ENCODE measurements around the gene CEBPZOS. TPM values are rescaled to one million over a fixed set of nuclear protein-coding genes. Genes with fewer than 3 reads are reported as not detected.

CEBPZOS gene
- 10 to 100 TPM; 13.8 to 46.9 (median 21.6) TPM for polyA plus RNA-seq

DNA sequence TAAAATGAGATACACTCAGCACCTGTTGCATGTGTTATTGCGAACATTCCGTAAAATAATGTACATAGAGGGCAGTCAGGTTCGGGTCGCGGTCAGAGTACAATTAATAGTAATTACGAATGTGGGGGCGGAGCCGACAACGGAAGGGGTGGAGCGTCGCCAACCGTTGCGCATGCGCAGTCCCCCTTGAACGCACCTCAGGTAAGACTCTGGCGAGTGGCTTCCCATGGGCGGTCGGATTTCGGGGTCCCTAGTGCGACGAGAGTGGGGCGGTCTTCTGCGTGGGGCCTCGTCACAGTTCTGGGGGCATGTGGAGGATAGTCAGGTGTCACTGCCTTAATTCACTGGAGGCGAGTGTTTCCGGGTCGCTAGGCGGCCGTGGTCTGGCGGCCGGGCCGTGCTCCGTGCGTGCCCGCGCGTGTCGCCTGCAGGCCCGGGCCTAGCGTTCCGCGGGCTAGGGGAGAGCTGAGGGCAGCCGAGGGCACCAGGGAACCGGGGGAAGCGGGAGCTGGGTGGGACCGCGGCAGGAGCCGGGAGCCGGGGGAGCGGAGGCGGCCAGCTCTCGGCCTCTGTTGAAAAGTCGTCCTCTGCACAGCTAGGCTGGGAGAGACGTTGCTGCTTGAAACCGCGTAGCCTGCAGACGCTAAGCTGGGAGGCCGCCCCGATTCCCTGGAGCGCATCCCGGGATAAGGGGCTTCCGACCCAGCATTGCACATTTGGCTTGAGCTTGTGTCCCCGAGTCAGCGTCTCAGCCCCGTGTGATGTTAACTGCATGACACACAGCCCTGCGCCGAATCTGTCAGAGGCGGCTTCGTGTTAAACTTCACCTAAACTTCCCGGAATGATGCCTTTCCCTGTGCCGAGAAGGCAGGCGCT is at the start of gene CEBPZOS:
Gene CEBPZOS, plus strand, starts transcription at position 177 of the 876 bp plus-strand sequence. CDS start 3,209 bp downstream, outside the sequence.
- WGBS, 3 donors, result 0 to 1% (median 1%) methylated on average over 72 of the region's 72 CpGs
- H3K27ac ChIP-seq (ENCODE audit: low read depth, low read length), result peak within 1 kb of the TSS; percentile 60

DNA sequence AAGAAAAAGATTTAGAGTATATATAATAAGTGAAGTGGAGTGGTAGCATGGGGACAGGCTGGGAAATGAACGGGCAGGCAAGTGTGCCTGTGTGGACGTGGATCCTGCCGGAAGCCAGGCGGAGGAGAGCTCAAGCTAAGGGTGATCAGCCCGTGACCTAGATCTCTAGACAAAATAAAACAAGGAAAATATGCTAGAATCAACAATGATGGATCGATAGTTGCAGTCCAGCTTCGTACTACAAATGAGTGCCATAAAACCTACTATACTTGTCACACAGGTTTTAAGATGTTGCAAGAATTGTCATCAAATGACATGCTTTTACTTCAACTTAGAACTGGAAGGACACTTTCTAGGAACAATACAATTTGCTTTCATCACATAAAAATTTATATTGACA is 48.0 kb upstream of the CEBPZOS start:
- WGBS, 3 donors, result 42 to 97% (median 97%) methylated on average over 7 of the region's 7 CpGs

GRCh38 chr2:37149626-37150322 is 46.5 kb upstream of the CEBPZOS start:
- H3K27ac ChIP-seq (ENCODE audit: low read depth, low read length), result no peak overlapping the region
- WGBS, 3 donors, result 15 to 50% (median 39%) methylated on average over 6 of the region's 6 CpGs

More for the DNA sequence above, 48.0 kb upstream of the CEBPZOS start:
- no peak overlapping the region for H3K27ac ChIP-seq (ENCODE audit: low read depth, low read length)

DNA sequence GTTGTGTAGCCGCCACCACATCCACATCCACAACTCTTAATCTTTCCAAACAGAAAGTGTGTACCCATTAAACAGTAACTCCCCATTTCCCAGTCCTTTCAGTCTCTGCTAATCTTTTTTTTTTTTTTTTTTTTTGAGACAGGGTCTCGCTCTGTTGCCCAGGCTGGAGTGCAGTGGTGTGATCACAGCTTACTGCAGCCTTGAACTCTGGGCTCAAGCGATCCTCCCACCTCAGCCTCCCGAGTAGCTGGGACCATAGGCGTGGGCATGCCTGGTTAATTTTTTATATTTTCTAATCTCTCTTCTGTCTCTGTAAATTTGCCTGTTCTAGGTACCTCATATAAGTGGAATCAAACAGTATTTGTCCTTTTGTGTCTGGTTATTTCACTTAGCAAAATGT is 43.1 kb upstream of the CEBPZOS start:
- 85 to 99% (median 90%) methylated on average over 5 of the region's 5 CpGs for WGBS, 3 donors
- no peak overlapping the region for H3K27ac ChIP-seq (ENCODE audit: low read depth, low read length)

- H3K27ac ChIP-seq (ENCODE audit: low read depth, low read length), result no peak overlapping the region
- 84 to 91% (median 89%) methylated on average over 4 of the region's 4 CpGs for WGBS, 3 donors
These were observed 41.5 kb upstream of the CEBPZOS start for GRCh38 chr2:37154785-37155184.

DNA sequence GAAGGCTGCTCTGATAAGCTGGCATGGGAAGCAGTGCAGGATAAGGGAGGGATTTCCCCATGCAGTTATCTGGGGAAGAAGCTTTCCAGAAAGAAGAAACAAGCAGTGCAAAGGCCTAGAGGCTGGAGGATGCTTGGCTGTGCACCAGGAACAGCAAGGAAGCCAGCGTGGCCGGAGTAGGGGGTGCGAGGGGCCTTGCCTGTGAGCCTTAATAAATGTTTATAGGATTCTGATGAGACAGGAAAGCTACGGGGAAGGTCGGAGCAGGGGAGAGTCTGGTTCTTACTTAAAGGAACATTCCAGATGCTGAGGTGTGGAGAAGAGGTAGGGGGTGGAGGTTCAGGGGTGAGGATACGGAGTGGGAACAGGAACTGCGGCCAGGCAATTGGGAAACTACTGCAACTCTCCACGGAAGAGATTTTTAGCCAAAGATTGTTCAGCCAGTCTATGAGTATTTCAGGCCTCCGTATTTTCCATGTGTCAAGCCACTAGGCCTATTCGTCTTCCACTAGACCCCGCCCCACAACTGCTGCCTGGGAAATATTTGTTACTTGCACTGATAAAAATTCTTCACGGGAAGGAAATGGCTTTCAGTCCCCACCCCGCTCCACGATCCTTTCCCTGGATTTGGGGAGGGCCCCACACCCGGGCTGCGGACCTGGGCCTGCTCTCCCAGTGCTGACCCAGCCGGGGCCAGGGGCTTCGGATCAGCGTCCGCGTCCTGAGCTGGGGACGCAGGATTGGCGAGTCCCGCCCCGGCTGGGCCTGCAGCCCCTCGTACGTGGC is 40.0 kb upstream of the CEBPZOS start:
- no peak overlapping the region for H3K27ac ChIP-seq (ENCODE audit: low read depth, low read length)
- 0 to 1% (median 1%) methylated on average over 21 to 27 of the region's 27 CpGs for WGBS, 3 donors

GRCh38 chr2:37156857-37157714 is 39.2 kb upstream of the CEBPZOS start, which contains the start of gene EIF2AK2:
TSS of gene EIF2AK2 (minus strand) at chr2:37156980. CDS start at chr2:37147806, 9,174 bp downstream.
- no peak within 1 kb of the TSS for H3K27ac ChIP-seq (ENCODE audit: low read depth, low read length)
- 7 to 12% (median 8%) methylated on average over 37 to 55 of the region's 55 CpGs for WGBS, 3 donors

DNA sequence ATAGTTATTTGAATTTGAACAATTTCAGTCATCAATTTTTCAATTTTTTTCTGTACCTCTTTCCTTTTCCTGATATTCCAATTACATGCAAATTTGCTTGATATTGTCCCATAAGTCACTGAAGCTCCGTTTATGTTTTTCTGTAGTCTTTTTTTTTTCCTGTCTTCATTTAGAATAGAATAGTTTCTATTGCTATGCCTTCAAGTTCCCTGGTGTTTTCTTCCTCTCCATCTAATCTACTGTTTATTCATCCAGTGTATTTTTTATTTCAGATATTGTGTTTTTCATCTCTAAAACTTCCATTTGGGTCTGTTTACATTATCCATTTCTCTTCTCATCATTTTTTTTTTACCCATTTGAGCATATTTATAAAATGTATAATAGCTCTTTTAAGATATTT is 31.5 kb upstream of the CEBPZOS start:
- WGBS, 3 donors, result 86 to 98% (median 91%) methylated on average over 1 of the region's 1 CpG

DNA sequence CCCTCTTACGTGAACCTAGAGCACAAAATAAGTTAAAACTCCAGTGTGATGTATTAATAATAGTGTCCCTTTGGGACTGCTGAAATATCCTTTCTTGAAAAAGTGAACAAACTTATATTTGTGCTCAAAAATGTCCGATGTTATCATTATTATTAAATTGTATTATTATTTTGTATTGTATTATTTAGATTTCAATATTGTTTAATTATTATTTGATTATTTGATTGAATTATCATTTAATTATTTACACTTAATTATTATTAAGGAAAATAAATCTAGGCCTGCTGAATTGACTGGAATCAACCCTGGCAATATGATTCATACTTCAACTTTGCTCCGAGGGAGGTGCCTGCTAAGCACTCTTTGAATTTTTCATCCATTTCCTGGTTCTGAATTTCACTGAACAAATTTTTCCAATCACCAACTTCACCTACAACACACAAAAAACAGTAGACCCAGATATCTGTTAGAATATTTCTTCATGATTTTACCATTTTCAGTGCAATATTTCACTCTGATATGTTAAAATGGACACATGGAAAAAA is 28.6 kb upstream of the CEBPZOS start:
- no peak overlapping the region for H3K27ac ChIP-seq (ENCODE audit: low read depth, low read length)
- 86 to 90% (median 86%) methylated on average over 3 of the region's 3 CpGs for WGBS, 3 donors

More for the DNA sequence above, 31.5 kb upstream of the CEBPZOS start:
- H3K27ac ChIP-seq (ENCODE audit: low read depth, low read length), result no peak overlapping the region

- H3K27ac ChIP-seq (ENCODE audit: low read depth, low read length), result no peak overlapping the region
- 49 to 57% (median 50%) methylated on average over 17 of the region's 17 CpGs for WGBS, 3 donors
These were observed 27.9 kb upstream of the CEBPZOS start for GRCh38 chr2:37168217-37168981.

DNA sequence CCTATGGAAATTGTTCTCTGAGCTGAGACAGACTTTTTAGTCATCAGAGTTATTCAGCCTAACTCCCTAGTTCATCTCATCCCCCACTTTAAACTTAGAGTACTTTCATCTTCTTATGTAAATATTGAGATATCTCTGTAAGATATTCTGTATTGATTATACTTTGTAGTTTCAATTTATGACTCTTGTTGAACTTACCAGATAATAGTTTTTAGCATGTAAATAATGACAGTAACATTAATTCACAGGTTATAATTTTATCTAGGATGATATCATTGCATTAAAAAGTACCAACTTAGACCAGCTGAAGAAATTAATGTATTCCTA is 24.7 kb upstream of the CEBPZOS start:
- H3K27ac ChIP-seq (ENCODE audit: low read depth, low read length), result no peak overlapping the region

DNA sequence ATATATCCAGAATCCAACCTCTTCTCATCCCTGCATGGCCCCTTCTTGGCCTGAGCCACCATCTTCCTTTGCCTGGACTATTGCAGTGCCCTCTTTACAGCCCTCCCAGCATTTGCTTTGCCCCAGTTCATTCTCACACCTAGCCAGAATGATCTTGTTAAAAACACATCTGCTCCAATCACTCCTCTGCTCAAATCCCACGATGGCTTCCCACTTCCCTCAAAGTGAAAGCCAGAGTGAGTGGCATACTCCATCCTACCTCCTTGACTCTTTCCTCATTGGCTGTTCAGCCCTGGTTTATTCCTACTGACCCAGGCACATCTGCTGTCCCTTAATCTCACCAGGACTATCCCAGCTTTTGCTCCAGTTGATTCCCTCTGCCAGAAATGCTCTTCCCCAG is 22.6 kb upstream of the CEBPZOS start:
- H3K27ac ChIP-seq (ENCODE audit: low read depth, low read length), result no peak overlapping the region
- WGBS, 3 donors, result 80 to 84% (median 83%) methylated on average over 1 of the region's 1 CpG

DNA sequence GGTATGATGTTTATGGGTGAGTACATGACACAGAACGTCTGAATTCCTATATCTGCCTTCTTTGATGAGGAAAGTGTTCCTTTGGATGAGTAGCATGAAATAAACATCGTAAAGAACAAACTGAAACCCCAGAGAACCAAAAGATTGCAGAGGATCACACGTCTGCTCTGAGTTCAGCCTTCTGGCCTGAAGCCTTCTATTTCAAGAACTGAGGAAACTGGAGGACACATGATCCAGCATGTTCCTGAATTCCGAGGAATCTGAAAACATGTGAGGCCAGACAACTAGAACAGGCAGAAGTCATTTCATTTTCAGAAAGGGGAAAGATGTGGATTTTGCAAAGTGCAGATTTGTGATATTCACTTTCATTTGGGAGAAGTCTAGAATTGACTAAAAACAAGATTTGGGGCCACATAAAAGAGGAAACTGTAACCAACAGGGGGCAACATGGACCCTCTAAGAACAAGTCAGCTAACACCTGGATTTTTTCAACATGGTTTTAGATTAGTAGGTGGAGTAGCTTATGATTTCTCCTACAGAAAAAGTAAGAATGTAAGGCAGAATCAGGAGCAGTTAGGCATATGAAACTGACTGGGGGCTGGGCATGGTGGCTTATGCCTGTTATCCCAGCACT is 16.2 kb upstream of the CEBPZOS start:
- H3K27ac ChIP-seq (ENCODE audit: low read depth, low read length), result no peak overlapping the region
- WGBS, 3 donors, result 54 to 61% (median 58%) methylated on average over 4 of the region's 4 CpGs

GRCh38 chr2:37180640-37181039 is 15.7 kb upstream of the CEBPZOS start:
- WGBS, 3 donors, result 90 to 97% (median 93%) methylated on average over 5 of the region's 5 CpGs
- no peak overlapping the region for H3K27ac ChIP-seq (ENCODE audit: low read depth, low read length)

GRCh38 chr2:37181726-37182684 is 14.3 kb upstream of the CEBPZOS start:
- no peak overlapping the region for H3K27ac ChIP-seq (ENCODE audit: low read depth, low read length)
- 78 to 84% (median 80%) methylated on average over 17 of the region's 17 CpGs for WGBS, 3 donors

DNA sequence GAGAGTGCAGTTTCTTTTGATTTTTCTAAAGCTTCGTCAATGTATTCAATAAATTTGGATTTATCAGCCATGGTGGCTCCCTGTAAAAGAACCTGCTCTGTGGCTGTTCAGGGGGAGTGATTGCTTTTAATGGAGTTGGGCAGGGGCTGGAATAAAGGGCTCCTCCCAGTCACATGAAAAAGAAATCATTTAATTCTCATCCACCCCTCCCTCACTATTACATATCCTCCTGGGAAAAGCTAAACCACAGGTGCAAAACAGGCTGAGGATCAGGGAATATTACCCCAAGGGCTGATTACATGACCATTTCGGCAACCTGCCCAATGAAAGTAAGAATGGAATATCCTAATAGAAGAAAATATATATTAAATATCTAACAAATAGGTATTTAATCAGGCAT is 7.7 kb upstream of the CEBPZOS start, which contains the start of gene SULT6B1:
Gene SULT6B1, minus strand, starts transcription at position 101 of the 400 bp plus-strand sequence. Its CDS starts 30 bp downstream, at position 71.
- 92 to 100% (median 94%) methylated on average over 2 of the region's 2 CpGs for WGBS, 3 donors
- no peak within 1 kb of the TSS for H3K27ac ChIP-seq (ENCODE audit: low read depth, low read length)

Measured in adipose tissue (tissue), 3 donors.